Caco-2 (cell line): ENCODE results near the gene AKR7A2. TPM values are rescaled to one million over a fixed set of nuclear protein-coding genes. Genes with fewer than 3 reads are reported as not detected.

Experiments used
- BruUV-seq: library from RNA; stranded (reverse); fragments of 400-500 nt; replicated peaks from 2 replicates; lab custom pipeline; 2021; lab: Mats Ljungman, UMichigan
- CTCF ChIA-PET: fragments of 300-600 bp; sonication (Branson Sonifier 250); formaldehyde crosslinking; loops from one replicate; lab custom pipeline; 2022; ENCODE audit warnings: antibody characterized with exemption; lab: Charles Lee
- POLR2A ChIA-PET: fragments of 300-600 bp; sonication (Branson Sonifier 250); formaldehyde crosslinking; loops from one replicate; lab custom pipeline; 2022; ENCODE audit warnings: antibody characterized with exemption; lab: Charles Lee
- DNase-seq, 2 experiments: peaks; one replicate each; pipeline versions ENCODE4 v3.0.0 to v3.0.0-alpha.2; 2020 to 2022
- H3K27me3 ChIP-seq: replicated peaks from 2 replicates; pipeline ENCODE4 v1.6.0; 2011; ENCODE audit warnings: low read length; ENCODE audit not compliant: control insufficient read depth, insufficient read depth
- H3K36me3 ChIP-seq: 2 replicates; pipeline ENCODE4 v1.5.1; 2011; ENCODE audit warnings: low read length; ENCODE audit not compliant: control insufficient read depth, insufficient read depth
- H3K4me1 ChIP-seq: fragments of 250-450 bp; sonication (Bioruptor Pico); 2 replicates; pipeline ENCODE4 v1.5.1; 2020; ENCODE audit warnings: mild to moderate bottlenecking
- H3K4me3 ChIP-seq: 2 replicates; pipeline ENCODE4 v1.5.1; 2011; ENCODE audit warnings: low read depth, mild to moderate bottlenecking, control low read depth, low read length
- H3K9me3 ChIP-seq: fragments of 250-450 bp; sonication (Bioruptor Pico); 2 replicates; pipeline ENCODE4 v1.5.1; 2020; ENCODE audit warnings: mild to moderate bottlenecking, moderate library complexity
- H3K27ac Mint-ChIP-seq: one replicate; pipeline ENCODE4 v1.8.0; 2022; ENCODE audit warnings: mixed read lengths; ENCODE audit not compliant: unreplicated experiment
- H3K27me3 Mint-ChIP-seq: one replicate; pipeline ENCODE4 v1.8.0; 2022; ENCODE audit warnings: mixed read lengths; ENCODE audit not compliant: insufficient read depth, unreplicated experiment
- H3K36me3 Mint-ChIP-seq: one replicate; pipeline ENCODE4 v1.8.0; 2022; ENCODE audit warnings: mild to moderate bottlenecking, mixed read lengths; ENCODE audit not compliant: insufficient read depth, unreplicated experiment
- H3K4me1 Mint-ChIP-seq: one replicate; pipeline ENCODE4 v1.8.0; 2022; ENCODE audit warnings: low read depth, mixed read lengths; ENCODE audit not compliant: unreplicated experiment
- H3K4me3 Mint-ChIP-seq: one replicate; pipeline ENCODE4 v1.8.0; 2022; ENCODE audit warnings: mild to moderate bottlenecking, moderate library complexity, mixed read lengths; ENCODE audit not compliant: unreplicated experiment
- H3K9me3 Mint-ChIP-seq: one replicate; pipeline ENCODE4 v1.8.0; 2022; ENCODE audit warnings: mixed read lengths; ENCODE audit not compliant: unreplicated experiment
- intact Hi-C: fragments of 100-400 bp; cut with micrococcal nuclease; formaldehyde crosslinking; loops from one replicate; pipeline ENCODE4 v1.10.0; 2022; ENCODE audit not compliant: unreplicated experiment
- total RNA-seq: library from RNA; stranded (reverse); gene quantifications from 2 replicates; pipeline ENCODE4 v1.2.3, GENCODE V29; 2022
- TF ChIP-seq, protein P1 (sequence below), 2 experiments: fragments of 200-600 bp in 1 of 2; IDR thresholded peaks; 1 replicate in 1 of 2; 2 replicates in 1 of 2; pipeline versions ENCODE4 v1.5.1 to v1.8.0; 2011 to 2022; ENCODE audit warnings: antibody characterized with exemption in 1 of 2, control low read depth in 1 of 2, inconsistent platforms in 1 of 2, low read depth in 1 of 2, low read length in 1 of 2, mild to moderate bottlenecking in 1 of 2, moderate library complexity in 1 of 2; ENCODE audit not compliant: insufficient read depth in 1 of 2, severe bottlenecking in 1 of 2, unreplicated experiment in 1 of 2

AKR7A2 gene
- total RNA-seq, 1 experiment from 2014 or later, result 55.4 TPM

DNA sequence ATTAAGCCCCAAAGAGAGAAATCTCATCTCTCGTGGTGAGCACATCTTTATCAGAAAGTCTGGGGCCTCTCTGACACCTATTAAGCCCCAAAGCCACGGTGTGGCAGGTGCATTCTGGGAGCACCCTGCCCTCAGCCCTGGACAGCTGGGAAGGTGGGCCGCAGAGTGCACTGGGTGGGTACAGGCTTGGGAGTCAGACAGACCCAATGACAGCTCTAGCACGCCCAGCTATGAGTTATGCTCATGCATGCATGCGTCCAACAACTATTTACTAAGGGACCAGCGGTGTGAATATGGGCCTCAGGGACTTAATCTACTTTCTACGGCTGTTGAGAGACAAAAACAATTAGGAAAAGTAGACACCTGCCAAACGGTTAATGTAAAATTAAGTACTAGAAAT, 46.8 kb upstream of the AKR7A2 start:
- no peaks in the 10 kb centered on the region for H3K9me3 ChIP-seq
- Mint-ChIP-seq H3K36me3 (peaks cover 28% of the 10 kb centered on the region), H3K9me3 (no peaks in the 10 kb centered on the region), H3K27me3 (no peaks in the 10 kb centered on the region), H3K4me3 (no peak overlapping the region), H3K27ac (no peak overlapping the region), H3K4me1 (peaks cover 5% of the 10 kb centered on the region)
- ChIA-PET CTCF (no interaction called here), POLR2A (no interaction called here)
- H3K27me3 ChIP-seq, result no peaks in the 10 kb centered on the region
- BruUV-seq, result no TSS peak
- no peak overlapping the region for H3K4me3 ChIP-seq
- peaks cover 1% of the 10 kb centered on the region; the same call in 1 of the 2 replicates for H3K36me3 ChIP-seq
- no peaks in the 10 kb centered on the region for H3K4me1 ChIP-seq
- intact Hi-C loops, result no loop called here
- TF ChIP-seq, protein P1, sequence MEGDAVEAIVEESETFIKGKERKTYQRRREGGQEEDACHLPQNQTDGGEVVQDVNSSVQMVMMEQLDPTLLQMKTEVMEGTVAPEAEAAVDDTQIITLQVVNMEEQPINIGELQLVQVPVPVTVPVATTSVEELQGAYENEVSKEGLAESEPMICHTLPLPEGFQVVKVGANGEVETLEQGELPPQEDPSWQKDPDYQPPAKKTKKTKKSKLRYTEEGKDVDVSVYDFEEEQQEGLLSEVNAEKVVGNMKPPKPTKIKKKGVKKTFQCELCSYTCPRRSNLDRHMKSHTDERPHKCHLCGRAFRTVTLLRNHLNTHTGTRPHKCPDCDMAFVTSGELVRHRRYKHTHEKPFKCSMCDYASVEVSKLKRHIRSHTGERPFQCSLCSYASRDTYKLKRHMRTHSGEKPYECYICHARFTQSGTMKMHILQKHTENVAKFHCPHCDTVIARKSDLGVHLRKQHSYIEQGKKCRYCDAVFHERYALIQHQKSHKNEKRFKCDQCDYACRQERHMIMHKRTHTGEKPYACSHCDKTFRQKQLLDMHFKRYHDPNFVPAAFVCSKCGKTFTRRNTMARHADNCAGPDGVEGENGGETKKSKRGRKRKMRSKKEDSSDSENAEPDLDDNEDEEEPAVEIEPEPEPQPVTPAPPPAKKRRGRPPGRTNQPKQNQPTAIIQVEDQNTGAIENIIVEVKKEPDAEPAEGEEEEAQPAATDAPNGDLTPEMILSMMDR (IDR thresholded peaks at IDR 0.05; ENCODE audit: insufficient read depth in 1 of 2, low read depth in 1 of 2, low read length in 1 of 2, severe bottlenecking in 1 of 2, unreplicated experiment in 1 of 2), result no peak
- DNase-seq, result no peak

DNA sequence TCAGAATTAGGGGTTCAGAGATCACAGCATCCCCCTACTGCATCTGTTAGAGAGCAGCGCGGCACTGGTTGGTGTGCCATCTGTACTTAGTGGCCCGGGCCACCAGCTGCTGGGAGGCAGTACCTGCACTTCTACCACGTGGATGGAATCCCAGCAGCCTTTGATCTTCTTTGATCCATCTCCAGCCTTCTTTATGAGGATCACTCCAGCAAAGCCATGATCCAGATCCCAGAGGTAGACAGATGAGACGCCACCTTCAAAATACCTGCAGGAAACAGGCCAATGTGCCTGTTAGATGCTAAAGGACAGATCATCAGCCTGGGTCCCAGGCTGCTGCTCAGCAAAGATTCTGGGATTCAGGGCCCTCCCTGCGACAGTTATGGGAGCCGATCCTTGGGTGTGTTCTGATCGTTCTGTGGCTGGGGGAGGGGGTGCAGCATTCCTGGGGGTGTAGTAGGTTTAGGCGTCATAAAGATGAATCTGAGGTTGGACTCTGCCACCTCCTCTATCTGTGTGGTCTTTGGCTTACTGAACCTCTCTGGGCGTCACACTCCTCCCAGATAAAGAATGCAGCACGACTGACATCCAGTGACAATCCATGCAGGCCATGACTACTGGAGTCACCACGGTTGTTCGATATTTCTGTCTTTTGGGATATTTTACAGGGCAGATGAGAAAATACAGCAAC, 45.5 kb upstream of the AKR7A2 start:
- ChIA-PET POLR2A (no interaction called here), CTCF (no interaction called here)
- DNase-seq, result no peak
- Histone ChIP-seq H3K4me3 (no peak overlapping the region), H3K9me3 (no peaks in the 10 kb centered on the region), H3K36me3 (peaks cover 1% of the 10 kb centered on the region; the same call in 1 of the 2 replicates), H3K4me1 (no peaks in the 10 kb centered on the region), H3K27me3 (no peaks in the 10 kb centered on the region)
- Mint-ChIP-seq H3K27me3 (no peaks in the 10 kb centered on the region), H3K4me3 (no peak overlapping the region), H3K27ac (no peak overlapping the region), H3K4me1 (peaks cover 5% of the 10 kb centered on the region), H3K9me3 (no peaks in the 10 kb centered on the region), H3K36me3 (peaks cover 32% of the 10 kb centered on the region)
- TF ChIP-seq, protein P1 (IDR thresholded peaks at IDR 0.05; ENCODE audit: insufficient read depth in 1 of 2, low read depth in 1 of 2, low read length in 1 of 2, severe bottlenecking in 1 of 2, unreplicated experiment in 1 of 2), result no peak
- BruUV-seq, result no TSS peak
- intact Hi-C loops, result no loop called here

DNA sequence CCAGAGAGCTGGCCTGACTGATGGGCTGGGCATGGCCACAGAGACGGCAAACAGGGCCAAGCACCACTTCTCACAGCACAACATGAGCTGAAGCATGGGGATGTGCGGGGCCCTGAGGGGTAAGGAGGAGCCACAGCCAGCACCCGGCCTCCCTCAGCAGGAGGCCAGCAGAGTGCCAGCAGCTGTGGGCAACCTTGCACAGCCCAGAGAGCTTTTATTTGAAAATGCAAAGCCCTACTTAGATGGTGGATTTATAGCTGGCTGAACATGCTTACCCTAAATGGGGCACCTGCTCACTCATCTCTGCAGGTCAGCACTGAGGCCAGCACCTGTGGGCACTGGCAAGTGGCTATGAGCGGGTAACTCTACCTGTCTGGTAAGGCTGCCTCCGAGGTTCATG, 44.3 kb upstream of the AKR7A2 start:
- Histone ChIP-seq H3K9me3 (no peaks in the 10 kb centered on the region), H3K36me3 (peaks cover 1% of the 10 kb centered on the region; the same call in 1 of the 2 replicates), H3K27me3 (no peaks in the 10 kb centered on the region), H3K4me1 (no peaks in the 10 kb centered on the region), H3K4me3 (no peak overlapping the region)
- no TSS peak for BruUV-seq
- TF ChIP-seq, protein P1 (IDR thresholded peaks at IDR 0.05; ENCODE audit: insufficient read depth in 1 of 2, low read depth in 1 of 2, low read length in 1 of 2, severe bottlenecking in 1 of 2, unreplicated experiment in 1 of 2), result no peak
- Mint-ChIP-seq H3K36me3 (peaks cover 39% of the 10 kb centered on the region), H3K27ac (no peak overlapping the region), H3K9me3 (no peaks in the 10 kb centered on the region), H3K27me3 (no peaks in the 10 kb centered on the region), H3K4me1 (peaks cover 5% of the 10 kb centered on the region), H3K4me3 (no peak overlapping the region)
- DNase-seq, result no peak
- ChIA-PET POLR2A (no interaction called here), CTCF (no interaction called here)
- intact Hi-C loops, result no loop called here
